OCI-LY7 (cell line): ENCODE data around the gene ASB4. TPM values are rescaled to one million over a fixed set of nuclear protein-coding genes. Genes with fewer than 3 reads are reported as not detected.
"Not testable (repeated sequence)": the region's sequence is repeated elsewhere in the genome, so short reads cannot be mapped to it uniquely, and the experiment has no call there.

Experiments used
- BruUV-seq: library from RNA; stranded (reverse); fragments of 400-500 nt; replicated peaks from 2 replicates; lab custom pipeline; 2021; lab: Mats Ljungman, UMichigan
- CTCF ChIA-PET: fragments of 300-600 bp; sonication (Branson Sonifier 250); formaldehyde crosslinking; loops from one replicate; lab custom pipeline; 2022; ENCODE audit warnings: antibody characterized with exemption; ENCODE audit not compliant: unreplicated experiment; lab: Charles Lee
- POLR2A ChIA-PET: fragments of 300-600 bp; sonication (Branson Sonifier 250); formaldehyde crosslinking; loops from one replicate; lab custom pipeline; 2022; ENCODE audit warnings: antibody characterized with exemption; lab: Charles Lee
- DNase-seq: peaks from one replicate; pipeline ENCODE4 v3.0.0-alpha.2; 2015; ENCODE audit warnings: low spot score
- H2AFZ ChIP-seq: fragments of 200-600 bp; sonication (generic), shearing (Covaris generic); 2 replicates; pipeline ENCODE4 v1.6.1; 2014; ENCODE audit warnings: mild to moderate bottlenecking, antibody characterized with exemption, low read length, moderate library complexity
- H3K27ac ChIP-seq: fragments of 200-600 bp; sonication (generic); 2 replicates; pipeline ENCODE4 v1.5.1; 2014; ENCODE audit warnings: mixed run types, low read depth, mild to moderate bottlenecking, moderate library complexity, low read length, inconsistent platforms; ENCODE audit not compliant: poor library complexity, severe bottlenecking
- H3K36me3 ChIP-seq: fragments of 200-600 bp; sonication (generic); 2 replicates; pipeline ENCODE4 v1.6.1; 2014; ENCODE audit warnings: mild to moderate bottlenecking, antibody characterized with exemption, low read length, moderate library complexity, mixed read lengths; ENCODE audit not compliant: insufficient read depth
- H3K4me1 ChIP-seq: fragments of 200-600 bp; sonication (generic); 2 replicates; pipeline ENCODE4 v1.5.1; 2014; ENCODE audit warnings: mild to moderate bottlenecking, low read length; ENCODE audit not compliant: insufficient read depth, poor library complexity, severe bottlenecking
- H3K4me2 ChIP-seq: fragments of 200-600 bp; sonication (generic); 2 replicates; pipeline ENCODE4 v1.6.1; 2014; ENCODE audit warnings: mild to moderate bottlenecking, low read length
- H3K4me3 ChIP-seq: fragments of 200-600 bp; sonication (generic); 2 replicates; pipeline ENCODE4 v1.5.1; 2014; ENCODE audit warnings: mild to moderate bottlenecking, low read depth, low read length; ENCODE audit not compliant: poor library complexity, severe bottlenecking
- H3K79me2 ChIP-seq: fragments of 200-600 bp; sonication (generic); 2 replicates; pipeline ENCODE4 v1.6.1; 2016; ENCODE audit warnings: low read depth, mild to moderate bottlenecking, low read length, moderate library complexity, mixed read lengths; ENCODE audit not compliant: insufficient read depth
- H3K9me2 ChIP-seq: fragments of 200-600 bp; sonication (generic); 2 replicates; pipeline ENCODE4 v1.6.1; 2016; ENCODE audit warnings: mild to moderate bottlenecking, low read length, mixed read lengths; ENCODE audit not compliant: insufficient read depth
- H3K9me3 ChIP-seq: fragments of 200-600 bp; sonication (generic); 2 replicates; pipeline ENCODE4 v1.6.1; 2014; ENCODE audit warnings: mild to moderate bottlenecking, mixed run types, low read length, mixed read lengths
- H4K20me1 ChIP-seq: fragments of 200-600 bp; sonication (generic); 2 replicates; pipeline ENCODE4 v1.6.1; 2014; ENCODE audit warnings: mild to moderate bottlenecking, antibody characterized with exemption, low read length, moderate library complexity, mixed read lengths; ENCODE audit not compliant: insufficient read depth
- CTCF ChIP-seq: fragments of 200-600 bp; sonication (generic); conservative IDR thresholded peaks from 2 replicates; pipeline ENCODE4 v1.5.1; 2014; ENCODE audit warnings: mild to moderate bottlenecking, antibody characterized with exemption, low read length, moderate library complexity, mixed read lengths
- EZH2phosphoT487 ChIP-seq: fragments of 200-600 bp; sonication (generic); IDR thresholded peaks from 2 replicates; pipeline ENCODE4 v1.6.1; 2018; ENCODE audit warnings: low read depth, borderline replicate concordance, mild to moderate bottlenecking, mixed run types, antibody characterized with exemption, low read length, moderate library complexity, mixed read lengths
- intact Hi-C: fragments of 100-400 bp; cut with micrococcal nuclease; formaldehyde crosslinking; loops from one replicate; pipeline ENCODE4 v1.10.0; 2022; ENCODE audit not compliant: unreplicated experiment
- total RNA-seq, 2 experiments: library from RNA; depleted of rRNA in 1 of 2; stranded (reverse); fragments of >200 nt in 1 of 2; shearing (Covaris generic) in 1 of 2; gene quantifications; 2 replicates each; pipeline ENCODE4 v1.2.3, GENCODE V29; 2014 to 2022

Gene ASB4
- total RNA-seq, 2 experiments from 2014 or later: not detected

GRCh38 chr7:95502403-95502802 is 16.7 kb downstream of the ASB4 start:
- TF ChIP-seq CTCF: no peak
- no peak for TF ChIP-seq EZH2phosphoT487
- no peak for DNase-seq
- Histone ChIP-seq H3K4me3 (no peak overlapping the region), H2AFZ (no peak overlapping the region), H4K20me1 (no peaks in the 10 kb centered on the region), H3K27ac (no peak overlapping the region), H3K9me3 (no peaks in the 10 kb centered on the region), H3K9me2 (no peaks in the 10 kb centered on the region), H3K4me2 (no peak overlapping the region), H3K4me1 (no peaks in the 10 kb centered on the region), H3K79me2 (no peaks in the 10 kb centered on the region), H3K36me3 (no peaks in the 10 kb centered on the region)
- BruUV-seq: no TSS peak
- intact Hi-C loops: no loop called here
- ChIA-PET CTCF (no interaction called here), POLR2A (no interaction called here)

GRCh38 chr7:95503271-95504131 is 17.8 kb downstream of the ASB4 start:
- no TSS peak for BruUV-seq
- intact Hi-C loops: no loop called here
- H2AFZ ChIP-seq: no peak overlapping the region
- H3K4me2 ChIP-seq: no peak overlapping the region
- no peaks in the 10 kb centered on the region for H4K20me1 ChIP-seq
- H3K9me3 ChIP-seq: no peaks in the 10 kb centered on the region
- H3K36me3 ChIP-seq: no peaks in the 10 kb centered on the region
- no peak overlapping the region for H3K27ac ChIP-seq
- no peak for DNase-seq
- H3K4me1 ChIP-seq: no peaks in the 10 kb centered on the region
- H3K9me2 ChIP-seq: no peaks in the 10 kb centered on the region
- no peaks in the 10 kb centered on the region for H3K79me2 ChIP-seq
- ChIA-PET POLR2A (no interaction called here), CTCF (no interaction called here)
- H3K4me3 ChIP-seq: no peak overlapping the region
- no peak for TF ChIP-seq EZH2phosphoT487
- no peak for TF ChIP-seq CTCF

GRCh38 chr7:95504132-95504588 is 18.4 kb downstream of the ASB4 start:
- H3K9me3 ChIP-seq, H2AFZ ChIP-seq, H3K79me2 ChIP-seq, intact Hi-C loops, H3K4me3 ChIP-seq, H3K4me1 ChIP-seq, BruUV-seq, H3K27ac ChIP-seq, CTCF ChIA-PET, H3K4me2 ChIP-seq, H3K36me3 ChIP-seq, POLR2A ChIA-PET, DNase-seq, H4K20me1 ChIP-seq, H3K9me2 ChIP-seq: not testable (repeated sequence)
